Ascending aorta (tissue), 2 donors: ENCODE data around the gene ACVRL1. TPM values are rescaled to one million over a fixed set of nuclear protein-coding genes. Genes with fewer than 3 reads are reported as not detected.

Experiments
- DNase-seq, 2 donors: peaks; one replicate each; pipeline ENCODE4 v3.0.0-alpha.2; 2019; ENCODE audit warnings: low spot score in 2 of 2
- H3K27ac ChIP-seq, 2 donors: fragments of 200-600 bp; sonication (generic); one replicate each; pipeline ENCODE4 v1.5.1; 2016 to 2017; ENCODE audit warnings: mild to moderate bottlenecking in 1 of 2
- H3K27me3 ChIP-seq: fragments of 200-600 bp; sonication (generic); one replicate; pipeline ENCODE4 v1.5.1; 2017
- H3K36me3 ChIP-seq, 2 donors: fragments of 200-600 bp; sonication (generic); one replicate each; pipeline ENCODE4 v1.5.1; 2016
- H3K4me1 ChIP-seq, 2 donors: fragments of 200-600 bp; sonication (generic); one replicate each; pipeline ENCODE4 v1.5.1; 2016 to 2017; ENCODE audit warnings: mild to moderate bottlenecking in 1 of 2
- H3K4me3 ChIP-seq, 2 donors: fragments of 200-600 bp; sonication (generic); one replicate each; pipeline ENCODE4 v1.5.1; 2016 to 2017; ENCODE audit warnings: mild to moderate bottlenecking in 1 of 2
- H3K9me3 ChIP-seq, 2 donors: fragments of 200-600 bp; sonication (generic); one replicate each; pipeline ENCODE4 v1.5.1; 2016
- CTCF ChIP-seq, 3 experiments: fragments of 200-600 bp in 2 of 3; fragments of 450-650 bp in 1 of 3; sonication (generic) in 2 of 3; IDR thresholded peaks; one replicate each; pipeline ENCODE4 v1.5.1; 2016 to 2019; ENCODE audit warnings: antibody characterized with exemption in 3 of 3, mild to moderate bottlenecking in 1 of 3, moderate library complexity in 1 of 3
- intact Hi-C: fragments of 100-400 bp; cut with DNase I; formaldehyde crosslinking; loops from one replicate; pipeline ENCODE4 v1.15.1; 2023
- total RNA-seq: library from RNA; depleted of rRNA; stranded (reverse); fragments of >200 nt; gene quantifications from one replicate; pipeline ENCODE4 v1.1.0, GENCODE V29; 2016

ACVRL1 gene
- total RNA-seq, 1 donor from 2014 or later = 308 TPM

- Histone ChIP-seq H3K4me1 (peaks cover 0 to 8% of the 10 kb centered on the region in 2 donors), H3K9me3 (no peaks in the 10 kb centered on the region), H3K27me3 (no peaks in the 10 kb centered on the region), H3K27ac (no peak overlapping the region), H3K36me3 (no peaks in the 10 kb centered on the region), H3K4me3 (no peak overlapping the region)
- TF ChIP-seq CTCF (IDR thresholded peaks at IDR 0.05) = no peak
- intact Hi-C loops = no loop called here
- DNase-seq = no peak
Observed at GRCh38 chr12:51915951-51916350, 8.6 kb downstream of the ACVRL1 start.

GRCh38 chr12:51917041-51917590, 9.8 kb downstream of the ACVRL1 start:
- DNase-seq = no peak
- Histone ChIP-seq H3K4me1 (peaks cover 0 to 2% of the 10 kb centered on the region in 2 donors), H3K27me3 (no peaks in the 10 kb centered on the region), H3K9me3 (no peaks in the 10 kb centered on the region), H3K27ac (no peak overlapping the region), H3K4me3 (no peak overlapping the region), H3K36me3 (no peaks in the 10 kb centered on the region)
- no peak for TF ChIP-seq CTCF (IDR thresholded peaks at IDR 0.05)
- intact Hi-C loops = no loop called here

- H3K4me3 ChIP-seq = no peak overlapping the region
- TF ChIP-seq CTCF (IDR thresholded peaks at IDR 0.05) = no peak
- H3K9me3 ChIP-seq = no peaks in the 10 kb centered on the region
- no peak for DNase-seq
- H3K27me3 ChIP-seq = no peaks in the 10 kb centered on the region
- no peak overlapping the region for H3K27ac ChIP-seq
- intact Hi-C loops = no loop called here
- H3K36me3 ChIP-seq = no peaks in the 10 kb centered on the region
- H3K4me1 ChIP-seq = no peaks in the 10 kb centered on the region
Observed at GRCh38 chr12:51917746-51918453, 10.6 kb downstream of the ACVRL1 start.

GRCh38 chr12:51920046-51920445, 12.7 kb downstream of the ACVRL1 start:
- Histone ChIP-seq H3K4me1 (peaks cover 0 to 3% of the 10 kb centered on the region in 2 donors), H3K27ac (no peak overlapping the region), H3K36me3 (no peaks in the 10 kb centered on the region), H3K27me3 (no peaks in the 10 kb centered on the region), H3K9me3 (no peaks in the 10 kb centered on the region), H3K4me3 (no peak overlapping the region)
- no peak for DNase-seq
- intact Hi-C loops = no loop called here
- no peak for TF ChIP-seq CTCF (IDR thresholded peaks at IDR 0.05)

- H3K4me3 ChIP-seq = no peak overlapping the region
- no peaks in the 10 kb centered on the region for H3K9me3 ChIP-seq
- no peaks in the 10 kb centered on the region for H3K36me3 ChIP-seq
- intact Hi-C loops = no loop called here
- no peak for DNase-seq
- no peak overlapping the region for H3K27ac ChIP-seq
- H3K27me3 ChIP-seq = no peaks in the 10 kb centered on the region
- no peak for TF ChIP-seq CTCF (IDR thresholded peaks at IDR 0.05)
- H3K4me1 ChIP-seq = peaks cover 0 to 3% of the 10 kb centered on the region in 2 donors
Observed at GRCh38 chr12:51921017-51921725, 13.9 kb downstream of the ACVRL1 start.
